ENCODE measurements around the gene PSMB3. TPM values are rescaled to one million over a fixed set of nuclear protein-coding genes. Genes with fewer than 3 reads are reported as not detected.

The PSMB3 gene
- total RNA-seq, 1 donor from 2014 or later, result 118 TPM

- H3K27me3 Mint-ChIP-seq (ENCODE audit: low read depth), result no peaks in the 10 kb centered on the region
- H3K9me3 Mint-ChIP-seq (ENCODE audit: low read depth), result no peaks in the 10 kb centered on the region
- H3K36me3 Mint-ChIP-seq (ENCODE audit: low read depth), result peaks cover 7% of the 10 kb centered on the region
- H3K4me1 Mint-ChIP-seq (ENCODE audit: low read depth), result peaks cover 32% of the 10 kb centered on the region
- DNase-seq (ENCODE audit: low spot score), result no peak
- no peak for TF ChIP-seq CTCF (IDR thresholded peaks at IDR 0.05)
- H3K27ac Mint-ChIP-seq (ENCODE audit: unreplicated experiment), result peak overlapping the region; percentile 2
- H3K4me3 Mint-ChIP-seq (ENCODE audit: unreplicated experiment), result peak overlapping the region; percentile 90
Measured at GRCh38 chr17:38797158-38797490, 44.6 kb downstream of the PSMB3 start.

- DNase-seq (ENCODE audit: low spot score), result no peak
- H3K27ac Mint-ChIP-seq (ENCODE audit: unreplicated experiment), result peak overlapping the region; percentile 93
- H3K27me3 Mint-ChIP-seq (ENCODE audit: low read depth), result no peaks in the 10 kb centered on the region
- peaks cover 30% of the 10 kb centered on the region for H3K4me1 Mint-ChIP-seq (ENCODE audit: low read depth)
- H3K4me3 Mint-ChIP-seq (ENCODE audit: unreplicated experiment), result peak overlapping the region; percentile 90
- H3K9me3 Mint-ChIP-seq (ENCODE audit: low read depth), result no peaks in the 10 kb centered on the region
- no peak for TF ChIP-seq CTCF (IDR thresholded peaks at IDR 0.05)
- H3K36me3 Mint-ChIP-seq (ENCODE audit: low read depth), result peaks cover 11% of the 10 kb centered on the region
Measured at GRCh38 chr17:38797828-38798227, 45.3 kb downstream of the PSMB3 start.

DNA sequence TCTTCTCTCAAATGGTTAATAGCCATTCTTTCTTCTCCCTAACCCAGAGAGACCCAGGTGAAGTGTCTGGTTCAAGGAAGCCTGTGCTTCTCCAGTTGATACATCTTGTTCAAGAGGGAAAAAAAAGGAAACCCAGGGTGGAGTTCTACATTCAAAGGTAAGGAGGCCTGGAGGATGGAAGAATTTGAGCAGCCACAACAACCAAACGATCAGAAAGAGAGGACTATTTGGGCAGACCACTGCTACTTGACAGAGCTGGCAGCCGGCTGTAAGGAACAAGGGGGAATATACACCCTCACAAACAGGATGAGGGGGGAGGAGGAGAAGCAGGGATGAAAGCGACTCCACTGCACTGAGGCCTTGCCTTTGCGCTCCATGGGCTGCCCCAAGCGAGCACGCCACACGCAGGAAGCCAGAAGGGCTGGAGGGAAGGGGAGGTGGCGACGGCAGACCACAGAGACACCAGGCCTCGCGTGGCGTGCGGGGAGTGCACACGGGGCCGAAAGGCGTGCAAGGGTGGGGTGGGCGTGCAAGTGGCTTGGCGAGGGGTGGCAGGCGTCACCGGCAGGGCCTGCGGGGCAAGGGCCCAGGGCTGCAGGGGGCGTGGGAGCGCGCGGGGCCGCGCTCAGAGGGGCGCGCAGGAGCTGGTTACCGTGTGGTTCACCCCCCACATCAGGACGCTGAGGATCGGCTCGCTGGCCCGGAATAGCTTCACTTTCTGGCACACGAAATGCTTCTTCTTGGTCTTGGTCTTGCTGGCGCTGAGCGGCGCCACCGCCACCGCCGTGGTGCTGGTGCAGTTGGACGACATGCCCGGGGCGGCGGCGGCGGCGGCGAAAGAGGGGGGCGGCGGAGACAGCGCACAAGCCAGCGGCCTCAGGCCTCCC is 46.3 kb downstream of the PSMB3 start:
- TF ChIP-seq CTCF (IDR thresholded peaks at IDR 0.05), result peak; percentile 39
- peaks cover 30% of the 10 kb centered on the region for H3K4me1 Mint-ChIP-seq (ENCODE audit: low read depth)
- H3K9me3 Mint-ChIP-seq (ENCODE audit: low read depth), result no peaks in the 10 kb centered on the region
- peaks cover 15% of the 10 kb centered on the region for H3K36me3 Mint-ChIP-seq (ENCODE audit: low read depth)
- DNase-seq (ENCODE audit: low spot score), result no peak
- H3K27ac Mint-ChIP-seq (ENCODE audit: unreplicated experiment), result peak overlapping the region; percentile 93
- peak overlapping the region; percentile 90 for H3K4me3 Mint-ChIP-seq (ENCODE audit: unreplicated experiment)
- no peaks in the 10 kb centered on the region for H3K27me3 Mint-ChIP-seq (ENCODE audit: low read depth)

DNA sequence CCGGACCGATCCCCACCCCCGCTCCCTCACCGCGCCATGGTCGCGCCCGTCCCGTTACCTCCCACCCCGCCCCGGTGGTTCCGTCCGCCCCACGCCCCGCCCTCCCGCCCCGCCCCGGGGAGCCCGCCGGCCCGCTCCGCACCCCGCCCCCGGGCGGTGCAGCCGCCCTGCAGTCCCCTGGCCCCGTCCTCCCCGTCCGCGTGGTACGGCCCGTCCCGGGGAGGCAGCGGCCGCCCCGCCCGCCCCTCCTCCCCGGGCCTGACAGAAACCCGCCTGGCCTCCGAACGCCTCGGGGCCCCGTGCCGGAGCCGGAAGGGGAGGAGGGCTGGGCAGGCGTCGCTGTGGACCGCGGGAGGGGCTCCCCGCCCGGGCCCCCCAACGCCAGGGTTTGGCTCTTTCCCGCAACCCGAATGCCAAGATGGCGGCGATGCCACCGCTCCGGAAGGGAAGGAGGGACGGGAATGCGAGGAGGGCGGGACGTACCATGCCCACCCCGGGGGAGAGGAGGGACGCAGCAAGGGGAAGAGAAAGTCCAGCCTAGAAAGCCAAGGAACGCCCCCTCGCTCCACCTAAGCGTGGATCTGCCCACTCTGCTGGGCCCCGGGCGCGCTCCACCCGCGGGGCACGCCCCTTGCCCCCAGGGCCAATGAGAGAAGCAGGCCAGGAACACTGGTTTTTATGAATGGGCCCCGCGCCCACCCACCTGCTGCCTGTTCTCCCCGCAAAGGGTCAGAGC is 47.1 kb downstream of the PSMB3 start, which contains the start of gene PIP4K2B:
Gene PIP4K2B (minus strand): TSS at position 56 of the 736 bp plus-strand sequence. CDS start 132 bp downstream, outside the sequence.
- Mint-ChIP-seq H3K9me3 (ENCODE audit: low read depth) (peaks cover 2% of the 10 kb centered on the region), H3K4me1 (ENCODE audit: low read depth) (peaks cover 30% of the 10 kb centered on the region), H3K36me3 (ENCODE audit: low read depth) (peaks cover 20% of the 10 kb centered on the region), H3K27me3 (ENCODE audit: low read depth) (no peaks in the 10 kb centered on the region), H3K4me3 (ENCODE audit: unreplicated experiment) (peak within 1 kb of the TSS; percentile 90), H3K27ac (ENCODE audit: unreplicated experiment) (peak within 1 kb of the TSS; percentile 93)
- DNase-seq (ENCODE audit: low spot score), result peak; percentile 99
- no peak for TF ChIP-seq CTCF (IDR thresholded peaks at IDR 0.05)

- Mint-ChIP-seq H3K27me3 (ENCODE audit: low read depth) (no peaks in the 10 kb centered on the region), H3K4me3 (ENCODE audit: unreplicated experiment) (peak overlapping the region; percentile 77), H3K27ac (ENCODE audit: unreplicated experiment) (peak overlapping the region; percentile 92), H3K9me3 (ENCODE audit: low read depth) (peaks cover 2% of the 10 kb centered on the region), H3K4me1 (ENCODE audit: low read depth) (peaks cover 30% of the 10 kb centered on the region), H3K36me3 (ENCODE audit: low read depth) (peaks cover 20% of the 10 kb centered on the region)
- no peak for TF ChIP-seq CTCF (IDR thresholded peaks at IDR 0.05)
- DNase-seq (ENCODE audit: low spot score), result no peak
Measured at GRCh38 chr17:38800237-38800760, 47.8 kb downstream of the PSMB3 start.

Data from chondrocyte (in vitro differentiated cells).